SK-N-SH treated with all-trans-retinoic acid at 6 μM for 48 hours (cell line): ENCODE data around the gene PRKAR1B.

Experiments used
- ATAC-seq: fragments of 200-7000 bp; cut with Tn5 transposase; 3 replicates; pipeline ENCODE4 v1.9.1; 2020; ENCODE audit warnings: mild to moderate bottlenecking, moderate library complexity
- ARNTL ChIP-seq: fragments of 450-650 bp; formaldehyde crosslinking; IDR thresholded peaks from 2 replicates; pipeline ENCODE4 v1.5.0; 2020; ENCODE audit warnings: low read depth, mild to moderate bottlenecking, moderate library complexity, borderline replicate concordance
- BACH2 ChIP-seq: fragments of 250-450 bp; sonication (Bioruptor Pico); IDR thresholded peaks from 2 replicates; pipeline ENCODE4 v1.9.0; 2021; ENCODE audit warnings: mild to moderate bottlenecking, borderline replicate concordance
- CREB5 ChIP-seq: fragments of 250-450 bp; sonication (Bioruptor Pico); IDR thresholded peaks from 2 replicates; pipeline ENCODE4 v1.5.1; 2020; ENCODE audit warnings: low read depth, mild to moderate bottlenecking, moderate library complexity
- CSDC2 ChIP-seq: fragments of 250-450 bp; sonication (Bioruptor Pico); IDR thresholded peaks from 2 replicates; pipeline ENCODE4 v1.5.0; 2020; ENCODE audit warnings: mild to moderate bottlenecking, moderate library complexity
- CSRNP3 ChIP-seq: fragments of 250-450 bp; sonication (Bioruptor Pico); IDR thresholded peaks from 2 replicates; pipeline ENCODE4 v1.5.1; 2021; ENCODE audit warnings: mild to moderate bottlenecking, moderate library complexity
- ESRRG ChIP-seq: fragments of 250-450 bp; sonication (Bioruptor Pico); IDR thresholded peaks from 2 replicates; pipeline ENCODE4 v1.6.1; 2021; ENCODE audit warnings: mild to moderate bottlenecking
- GLIS3 ChIP-seq: fragments of 250-450 bp; sonication (Bioruptor Pico); IDR thresholded peaks from 2 replicates; pipeline ENCODE4 v1.5.0; 2020; ENCODE audit warnings: mild to moderate bottlenecking, moderate library complexity
- ISL1 ChIP-seq: fragments of 250-450 bp; sonication (Bioruptor Pico); IDR thresholded peaks from 2 replicates; pipeline ENCODE4 v2.1.2; 2022; ENCODE audit warnings: mild to moderate bottlenecking, moderate library complexity
- PPARA ChIP-seq: fragments of 250-450 bp; sonication (Bioruptor Pico); IDR thresholded peaks from 2 replicates; pipeline ENCODE4 v1.5.0; 2020; ENCODE audit warnings: mild to moderate bottlenecking, borderline replicate concordance
- RARB ChIP-seq: fragments of 250-450 bp; sonication (Bioruptor Pico); IDR thresholded peaks from 2 replicates; pipeline ENCODE4 v1.8.0; 2021; ENCODE audit warnings: mild to moderate bottlenecking, moderate library complexity
- SNAI2 ChIP-seq: fragments of 250-450 bp; sonication (Bioruptor Pico); IDR thresholded peaks from 2 replicates; pipeline ENCODE4 v1.5.0; 2020; ENCODE audit warnings: mild to moderate bottlenecking, moderate library complexity
- TCF4 ChIP-seq: fragments of 250-450 bp; sonication (Bioruptor Pico); IDR thresholded peaks from 2 replicates; pipeline ENCODE4 v1.8.0; 2021; ENCODE audit warnings: mild to moderate bottlenecking, moderate library complexity, borderline replicate concordance
- TOX ChIP-seq: fragments of 250-450 bp; sonication (Bioruptor Pico); IDR thresholded peaks from 2 replicates; pipeline ENCODE4 v1.8.0; 2021; ENCODE audit warnings: mild to moderate bottlenecking, moderate library complexity, borderline replicate concordance
- TSHZ2 ChIP-seq: fragments of 250-450 bp; sonication (Bioruptor Pico); IDR thresholded peaks from 2 replicates; pipeline ENCODE4 v1.5.0; 2020; ENCODE audit warnings: mild to moderate bottlenecking, moderate library complexity
- ZC3H10 ChIP-seq: fragments of 250-450 bp; sonication (Bioruptor Pico); IDR thresholded peaks from 2 replicates; pipeline ENCODE4 v1.5.1; 2021; ENCODE audit warnings: mild to moderate bottlenecking, moderate library complexity
- ZFP3 ChIP-seq: fragments of 250-450 bp; sonication (Bioruptor Pico); IDR thresholded peaks from 2 replicates; pipeline ENCODE4 v1.5.0; 2020; ENCODE audit warnings: mild to moderate bottlenecking, moderate library complexity
- ZFP30 ChIP-seq: fragments of 450-650 bp; formaldehyde crosslinking; IDR thresholded peaks from 2 replicates; pipeline ENCODE4 v1.5.0; 2022; ENCODE audit warnings: mild to moderate bottlenecking, moderate library complexity
- ZNF565 ChIP-seq: fragments of 450-650 bp; formaldehyde crosslinking; conservative IDR thresholded peaks from 2 replicates; pipeline ENCODE4 v1.5.0; 2020; ENCODE audit warnings: low read depth, mild to moderate bottlenecking, moderate library complexity
- ZNF70 ChIP-seq: fragments of 450-650 bp; formaldehyde crosslinking; IDR thresholded peaks from 2 replicates; pipeline ENCODE4 v1.5.0; 2020; ENCODE audit warnings: mild to moderate bottlenecking, moderate library complexity
- TF ChIP-seq, protein P1 (sequence below): fragments of 250-450 bp; sonication (Bioruptor Pico); IDR thresholded peaks from 2 replicates; pipeline ENCODE4 v1.8.0; 2020; ENCODE audit warnings: mild to moderate bottlenecking, moderate library complexity, borderline replicate concordance

The PRKAR1B gene

DNA sequence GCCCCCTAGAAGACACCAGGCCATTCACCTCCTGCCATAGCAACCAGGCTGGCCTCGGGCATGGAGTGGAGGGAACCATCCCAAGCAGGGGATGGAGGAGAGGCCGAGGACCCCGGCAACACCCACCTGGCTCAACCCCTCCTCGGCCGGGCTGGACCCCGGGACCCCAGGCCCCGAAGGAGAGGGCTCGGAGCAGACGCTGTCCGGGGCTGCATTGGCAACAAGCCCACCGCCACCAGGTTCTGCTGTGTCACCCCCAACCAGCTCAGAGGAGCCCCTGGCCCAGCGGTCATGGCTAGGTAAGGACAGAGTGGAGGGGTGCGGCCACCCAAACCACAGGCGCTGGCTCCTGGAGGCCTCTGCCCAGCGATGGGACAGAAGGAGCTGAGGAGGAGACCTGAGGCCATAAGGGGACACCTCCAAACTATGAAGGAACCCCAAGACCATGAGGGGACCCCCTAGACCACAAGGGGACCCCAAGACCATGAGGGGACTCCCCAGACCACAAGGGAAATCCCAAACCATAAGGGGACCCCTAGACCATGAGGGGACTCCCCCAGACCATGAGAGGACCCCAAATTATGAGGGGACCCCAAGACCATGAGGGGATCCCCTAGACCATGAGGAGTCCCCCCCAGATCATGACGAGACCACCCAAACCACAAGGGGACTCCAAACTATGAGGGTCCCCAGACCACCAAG, 132.7 kb downstream of the PRKAR1B start:
- TF ChIP-seq TCF4 (no peak), ZFP30 (CRISPR knock-in tag) (no peak), ARNTL (CRISPR knock-in tag) (no peak), ZC3H10 (no peak), ZFP3 (CRISPR knock-in tag) (no peak), ISL1 (no peak), TOX (CRISPR knock-in tag) (no peak), ZNF565 (CRISPR knock-in tag) (no peak)
- ATAC-seq: no peak

DNA sequence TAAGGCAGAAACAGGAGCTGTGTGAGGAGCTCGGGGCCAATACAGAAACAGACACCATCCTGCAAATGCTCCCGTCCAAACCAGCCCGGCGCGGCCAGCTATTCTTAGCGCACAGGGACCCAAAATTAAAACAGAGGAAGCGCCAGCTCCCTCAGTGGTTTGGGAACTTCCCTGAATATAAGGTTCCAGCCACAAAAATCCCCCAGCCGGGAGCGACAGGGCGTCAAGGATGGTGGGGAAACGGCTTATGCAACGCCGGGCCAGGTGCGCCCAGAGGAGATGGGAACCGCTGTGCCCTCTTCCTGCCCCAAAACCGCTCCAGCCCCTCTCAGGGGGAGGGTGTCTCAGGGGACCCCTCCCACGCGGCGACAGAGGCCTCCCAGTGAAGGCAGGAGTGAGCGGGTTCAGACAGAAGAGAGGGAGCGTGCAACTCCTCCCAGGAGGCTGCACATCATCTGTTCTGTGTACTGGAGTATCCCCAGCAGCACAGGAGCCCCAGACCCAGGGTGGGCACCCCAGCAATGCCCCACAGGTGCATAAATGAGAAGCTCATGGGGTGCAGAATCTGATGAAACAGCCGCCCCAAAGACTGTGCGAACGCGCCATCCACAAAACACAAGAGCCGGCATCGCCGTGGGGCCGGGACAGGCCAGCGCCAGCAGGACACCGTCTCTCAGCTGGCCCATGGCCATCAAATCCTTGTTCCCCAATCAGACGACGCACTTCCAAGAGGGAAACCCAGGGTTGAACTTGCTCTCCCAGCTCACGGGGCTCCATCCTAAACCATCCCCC, 133.6 kb downstream of the PRKAR1B start:
- TF ChIP-seq GLIS3 (no peak), SNAI2 (CRISPR knock-in tag) (no peak), CREB5 (CRISPR knock-in tag) (no peak), ARNTL (CRISPR knock-in tag) (no peak), ZFP3 (CRISPR knock-in tag) (no peak), RARB (CRISPR knock-in tag) (no peak)
- ATAC-seq: no peak

GRCh38 chr7:591856-592628, 135.0 kb downstream of the PRKAR1B start:
- TF ChIP-seq ESRRG (CRISPR knock-in tag) (no peak), ZFP3 (CRISPR knock-in tag) (no peak)

DNA sequence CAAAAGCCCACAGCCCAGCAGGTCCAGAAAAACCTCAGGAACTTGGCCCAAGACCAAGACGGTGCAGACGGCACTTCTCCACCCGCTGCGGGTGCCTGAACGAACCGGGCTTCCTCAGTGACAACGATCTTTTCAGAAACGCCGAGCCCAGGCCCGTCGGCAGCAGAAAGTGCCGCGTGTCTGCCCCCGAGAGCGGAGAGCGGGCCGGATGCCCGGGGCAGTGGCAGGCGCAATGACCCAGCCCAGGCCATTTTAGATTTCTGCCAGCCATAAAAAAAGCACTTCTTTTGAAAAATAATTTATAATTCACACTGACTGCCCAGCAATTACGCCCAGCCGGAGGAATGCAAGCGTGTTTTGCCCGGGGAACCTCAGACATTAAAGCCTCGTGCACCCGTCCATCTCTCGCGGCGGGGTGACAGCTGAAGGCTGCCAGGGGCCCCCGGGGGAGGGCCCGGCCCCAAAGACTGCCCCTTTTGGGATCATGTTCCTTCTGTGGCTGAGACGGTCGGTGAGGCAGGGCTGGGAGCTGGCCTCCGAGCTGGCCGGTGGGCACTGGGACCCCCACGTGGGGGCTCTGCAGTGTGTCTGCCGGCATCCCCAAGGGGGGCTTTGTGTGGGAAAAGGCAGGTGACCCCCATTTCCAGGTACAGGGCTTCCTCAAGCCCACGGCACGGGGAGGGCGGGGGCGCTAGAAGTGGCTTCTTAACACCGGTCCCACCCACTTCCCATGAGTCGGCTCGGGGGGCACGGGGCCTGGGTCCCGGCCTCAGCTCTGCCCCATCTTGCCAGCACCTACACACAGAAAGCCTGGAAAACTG, 136.1 kb downstream of the PRKAR1B start:
- TF ChIP-seq CSDC2 (CRISPR knock-in tag): no peak
- no peak for TF ChIP-seq ARNTL (CRISPR knock-in tag)
- no peak for TF ChIP-seq ZNF70 (CRISPR knock-in tag)
- TF ChIP-seq, protein P1, sequence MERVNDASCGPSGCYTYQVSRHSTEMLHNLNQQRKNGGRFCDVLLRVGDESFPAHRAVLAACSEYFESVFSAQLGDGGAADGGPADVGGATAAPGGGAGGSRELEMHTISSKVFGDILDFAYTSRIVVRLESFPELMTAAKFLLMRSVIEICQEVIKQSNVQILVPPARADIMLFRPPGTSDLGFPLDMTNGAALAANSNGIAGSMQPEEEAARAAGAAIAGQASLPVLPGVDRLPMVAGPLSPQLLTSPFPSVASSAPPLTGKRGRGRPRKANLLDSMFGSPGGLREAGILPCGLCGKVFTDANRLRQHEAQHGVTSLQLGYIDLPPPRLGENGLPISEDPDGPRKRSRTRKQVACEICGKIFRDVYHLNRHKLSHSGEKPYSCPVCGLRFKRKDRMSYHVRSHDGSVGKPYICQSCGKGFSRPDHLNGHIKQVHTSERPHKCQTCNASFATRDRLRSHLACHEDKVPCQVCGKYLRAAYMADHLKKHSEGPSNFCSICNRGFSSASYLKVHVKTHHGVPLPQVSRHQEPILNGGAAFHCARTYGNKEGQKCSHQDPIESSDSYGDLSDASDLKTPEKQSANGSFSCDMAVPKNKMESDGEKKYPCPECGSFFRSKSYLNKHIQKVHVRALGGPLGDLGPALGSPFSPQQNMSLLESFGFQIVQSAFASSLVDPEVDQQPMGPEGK (CRISPR knock-in tag): no peak
- TF ChIP-seq ZFP30 (CRISPR knock-in tag): no peak
- no peak for TF ChIP-seq ZNF565 (CRISPR knock-in tag)
- TF ChIP-seq ISL1: no peak
- no peak for TF ChIP-seq BACH2 (CRISPR knock-in tag)
- ATAC-seq: no peak

More at GRCh38 chr7:591856-592628, 135.0 kb downstream of the PRKAR1B start:
- ATAC-seq: no peak

GRCh38 chr7:589781-590575, 137.1 kb downstream of the PRKAR1B start:
- TF ChIP-seq TSHZ2 (CRISPR knock-in tag) (no peak), ZNF565 (CRISPR knock-in tag) (no peak), CSRNP3 (no peak), PPARA (CRISPR knock-in tag) (no peak), TOX (CRISPR knock-in tag) (no peak), ZC3H10 (no peak)
- TF ChIP-seq, protein P1 (CRISPR knock-in tag): no peak

More at GRCh38 chr7:589781-590575, 137.1 kb downstream of the PRKAR1B start:
- ATAC-seq: no peak
